Osteocyte (in vitro differentiated cells): ENCODE results near the gene CASS4. TPM values are rescaled to one million over a fixed set of nuclear protein-coding genes. Genes with fewer than 3 reads are reported as not detected.

Experiments
- DNase-seq: peaks from one replicate; pipeline ENCODE4 v3.0.0; 2021; ENCODE audit warnings: mixed read lengths; ENCODE audit not compliant: unreplicated experiment; ENCODE audit errors: extremely low spot score
- H3K27ac Mint-ChIP-seq: one replicate; pipeline ENCODE4 v1.8.0; 2021; ENCODE audit warnings: mild to moderate bottlenecking, mixed read lengths; ENCODE audit not compliant: unreplicated experiment
- H3K27me3 Mint-ChIP-seq: one replicate; pipeline ENCODE4 v1.8.0; 2021; ENCODE audit warnings: mixed read lengths; ENCODE audit not compliant: unreplicated experiment
- H3K36me3 Mint-ChIP-seq: one replicate; pipeline ENCODE4 v1.8.0; 2021; ENCODE audit warnings: mixed read lengths; ENCODE audit not compliant: unreplicated experiment
- H3K4me1 Mint-ChIP-seq: one replicate; pipeline ENCODE4 v1.8.0; 2021; ENCODE audit warnings: mixed read lengths; ENCODE audit not compliant: unreplicated experiment
- H3K4me3 Mint-ChIP-seq: one replicate; pipeline ENCODE4 v1.8.0; 2021; ENCODE audit warnings: mild to moderate bottlenecking, moderate library complexity, mixed read lengths; ENCODE audit not compliant: unreplicated experiment
- H3K9me3 Mint-ChIP-seq: one replicate; pipeline ENCODE4 v1.8.0; 2021; ENCODE audit warnings: mixed read lengths; ENCODE audit not compliant: unreplicated experiment
- CTCF ChIP-seq: fragments of 200-600 bp; sonication (generic); IDR thresholded peaks from 2 replicates; pipeline ENCODE4 v1.5.0; 2021; ENCODE audit warnings: antibody characterized with exemption, mild to moderate bottlenecking, moderate library complexity
- total RNA-seq: library from RNA; stranded (reverse); gene quantifications from 2 replicates; pipeline ENCODE4 v1.2.1, GENCODE V29; 2021

The CASS4 gene
- total RNA-seq, 1 donor from 2014 or later, result not detected

- Mint-ChIP-seq H3K27me3 (peaks cover 14% of the 10 kb centered on the region), H3K4me3 (no peak overlapping the region), H3K36me3 (no peaks in the 10 kb centered on the region), H3K27ac (no peak overlapping the region), H3K4me1 (no peaks in the 10 kb centered on the region), H3K9me3 (no peaks in the 10 kb centered on the region)
- TF ChIP-seq CTCF, result no peak
- DNase-seq, result no peak
These were observed 49.5 kb downstream of the CASS4 start for GRCh38 chr20:56461576-56461975.

- H3K27ac Mint-ChIP-seq, result no peak overlapping the region
- no peaks in the 10 kb centered on the region for H3K9me3 Mint-ChIP-seq
- H3K4me3 Mint-ChIP-seq, result no peak overlapping the region
- TF ChIP-seq CTCF, result no peak
- no peaks in the 10 kb centered on the region for H3K36me3 Mint-ChIP-seq
- peaks cover 4% of the 10 kb centered on the region for H3K4me1 Mint-ChIP-seq
- peaks cover 10% of the 10 kb centered on the region for H3K27me3 Mint-ChIP-seq
- no peak for DNase-seq
These were observed 51.4 kb downstream of the CASS4 start for GRCh38 chr20:56463428-56463827.

GRCh38 chr20:56465997-56466396 lies 53.9 kb downstream of the CASS4 start:
- H3K4me1 Mint-ChIP-seq, result peaks cover 19% of the 10 kb centered on the region
- no peak for DNase-seq
- H3K27ac Mint-ChIP-seq, result no peak overlapping the region
- no peaks in the 10 kb centered on the region for H3K9me3 Mint-ChIP-seq
- peaks cover 10% of the 10 kb centered on the region for H3K27me3 Mint-ChIP-seq
- TF ChIP-seq CTCF, result no peak
- no peak overlapping the region for H3K4me3 Mint-ChIP-seq
- no peaks in the 10 kb centered on the region for H3K36me3 Mint-ChIP-seq

- peak overlapping the region; percentile 100 for H3K4me3 Mint-ChIP-seq
- H3K4me1 Mint-ChIP-seq, result peaks cover 19% of the 10 kb centered on the region
- peaks cover 3% of the 10 kb centered on the region for H3K36me3 Mint-ChIP-seq
- DNase-seq, result no peak
- no peaks in the 10 kb centered on the region for H3K9me3 Mint-ChIP-seq
- no peak for TF ChIP-seq CTCF
- H3K27ac Mint-ChIP-seq, result peak overlapping the region; percentile 99
- peaks cover 6% of the 10 kb centered on the region for H3K27me3 Mint-ChIP-seq
These were observed 55.9 kb downstream of the CASS4 start for GRCh38 chr20:56467968-56468315.

GRCh38 chr20:56468316-56469076 lies 56.4 kb downstream of the CASS4 start, which contains the start of gene RTF2:
RTF2 (plus strand) TSS chr20:56468627; CDS start chr20:56468698, 71 bp downstream.
- H3K9me3 Mint-ChIP-seq, result no peaks in the 10 kb centered on the region

More at GRCh38 chr20:56468316-56469076, 56.4 kb downstream of the CASS4 start, which contains the start of gene RTF2:
- peak within 1 kb of the TSS; percentile 100 for H3K4me3 Mint-ChIP-seq
- H3K36me3 Mint-ChIP-seq, result peaks cover 8% of the 10 kb centered on the region
- peak within 1 kb of the TSS; percentile 99 for H3K27ac Mint-ChIP-seq
- peak; percentile 98 for DNase-seq
- H3K27me3 Mint-ChIP-seq, result peaks cover 6% of the 10 kb centered on the region
- peaks cover 19% of the 10 kb centered on the region for H3K4me1 Mint-ChIP-seq
- no peak for TF ChIP-seq CTCF
